BE2C (cell line): ENCODE results near the gene KRT71.

Experiments
- DNase-seq: peaks from one replicate; pipeline ENCODE4 v3.0.0-alpha.2; 2020
- H3K27me3 ChIP-seq: fragments of 250-450 bp; sonication (Bioruptor Pico); 2 replicates; pipeline ENCODE4 v1.5.1; 2020; ENCODE audit warnings: mild to moderate bottlenecking
- H3K36me3 ChIP-seq: fragments of 250-450 bp; sonication (Bioruptor Pico); 2 replicates; pipeline ENCODE4 v1.5.1; 2020; ENCODE audit warnings: mild to moderate bottlenecking
- H3K4me1 ChIP-seq: fragments of 250-450 bp; sonication (Bioruptor Pico); 2 replicates; pipeline ENCODE4 v1.5.1; 2020
- H3K4me3 ChIP-seq: 2 replicates; pipeline ENCODE4 v1.5.1; 2011; ENCODE audit warnings: low read depth, low read length
- H3K9me3 ChIP-seq: fragments of 250-450 bp; sonication (Bioruptor Pico); 2 replicates; pipeline ENCODE4 v1.5.1; 2020
- CTCF ChIP-seq: IDR thresholded peaks from 2 replicates; pipeline ENCODE4 v1.5.1; 2012; ENCODE audit warnings: mild to moderate bottlenecking, low read depth, low read length

Gene KRT71

GRCh38 chr12:52580496-52580895, 27.6 kb upstream of the KRT71 start:
- TF ChIP-seq CTCF = no peak
- no peak for DNase-seq
- Histone ChIP-seq H3K27me3 (peaks cover 32% of the 10 kb centered on the region), H3K4me1 (no peaks in the 10 kb centered on the region), H3K9me3 (no peaks in the 10 kb centered on the region), H3K36me3 (no peaks in the 10 kb centered on the region), H3K4me3 (no peak overlapping the region)

GRCh38 chr12:52579468-52580465, 26.8 kb upstream of the KRT71 start:
- TF ChIP-seq CTCF = no peak
- Histone ChIP-seq H3K4me3 (no peak overlapping the region), H3K27me3 (peaks cover 26% of the 10 kb centered on the region), H3K4me1 (no peaks in the 10 kb centered on the region), H3K9me3 (no peaks in the 10 kb centered on the region), H3K36me3 (no peaks in the 10 kb centered on the region)
- DNase-seq = no peak

- peaks cover 32% of the 10 kb centered on the region for H3K27me3 ChIP-seq
- no peak for TF ChIP-seq CTCF
- H3K9me3 ChIP-seq = no peaks in the 10 kb centered on the region
- no peaks in the 10 kb centered on the region for H3K36me3 ChIP-seq
- H3K4me1 ChIP-seq = no peaks in the 10 kb centered on the region
- no peak for DNase-seq
- H3K4me3 ChIP-seq = no peak overlapping the region
Measured at GRCh38 chr12:52578469-52578868, 25.5 kb upstream of the KRT71 start.

- no peak for TF ChIP-seq CTCF
- H3K27me3 ChIP-seq = peaks cover 37% of the 10 kb centered on the region
- H3K36me3 ChIP-seq = no peaks in the 10 kb centered on the region
- DNase-seq = no peak
- no peaks in the 10 kb centered on the region for H3K9me3 ChIP-seq
- no peaks in the 10 kb centered on the region for H3K4me1 ChIP-seq
- no peak overlapping the region for H3K4me3 ChIP-seq
Measured at GRCh38 chr12:52577316-52577715, 24.4 kb upstream of the KRT71 start.

GRCh38 chr12:52575948-52576347, 23.0 kb upstream of the KRT71 start:
- no peak for TF ChIP-seq CTCF
- DNase-seq = no peak
- no peaks in the 10 kb centered on the region for H3K36me3 ChIP-seq
- peaks cover 51% of the 10 kb centered on the region for H3K27me3 ChIP-seq
- no peaks in the 10 kb centered on the region for H3K4me1 ChIP-seq
- H3K4me3 ChIP-seq = no peak overlapping the region
- no peaks in the 10 kb centered on the region for H3K9me3 ChIP-seq

GRCh38 chr12:52575256-52575655, 22.3 kb upstream of the KRT71 start:
- Histone ChIP-seq H3K27me3 (peaks cover 55% of the 10 kb centered on the region), H3K9me3 (no peaks in the 10 kb centered on the region), H3K36me3 (no peaks in the 10 kb centered on the region), H3K4me1 (no peaks in the 10 kb centered on the region), H3K4me3 (no peak overlapping the region)
- DNase-seq = no peak
- TF ChIP-seq CTCF = no peak
